ENCODE data around the gene RAB44. TPM values are rescaled to one million over a fixed set of nuclear protein-coding genes. Genes with fewer than 3 reads are reported as not detected.

RAB44 gene
- total and polyA plus RNA-seq, 2 experiments from 2014 or later = not detected

- WGBS (ENCODE audit: low lambda C conversion rate, missing lambda C conversion rate) = 100% methylated on average over 6 of the region's 6 CpGs
- Histone ChIP-seq H3K9me3 (ENCODE audit: low read depth) (no peaks in the 10 kb centered on the region), H2AFZ (no peak overlapping the region), H3K79me2 (peaks cover 48% of the 10 kb centered on the region), H3K36me3 (replicated peaks; ENCODE audit: insufficient read depth, low read depth) (peaks cover 10% of the 10 kb centered on the region), H3K27ac (no peak overlapping the region), H4K20me1 (ENCODE audit: insufficient read depth, poor library complexity, severe bottlenecking) (peaks cover 57% of the 10 kb centered on the region), H3K4me2 (no peak overlapping the region), H3K4me1 (ENCODE audit: insufficient read depth) (peaks cover 10% of the 10 kb centered on the region), H3K9me2 (replicated peaks; ENCODE audit: insufficient read depth) (no peaks in the 10 kb centered on the region), H3K27me3 (no peaks in the 10 kb centered on the region), H3K4me3 (no peak overlapping the region)
- TF ChIP-seq CTCF (IDR thresholded peaks at IDR 0.05; ENCODE audit: poor library complexity) = no peak
- DNase-seq (ENCODE audit: low spot score) = no peak
These were observed 13.2 kb upstream of the RAB44 start for GRCh38 chr6:36684447-36684812.

DNA sequence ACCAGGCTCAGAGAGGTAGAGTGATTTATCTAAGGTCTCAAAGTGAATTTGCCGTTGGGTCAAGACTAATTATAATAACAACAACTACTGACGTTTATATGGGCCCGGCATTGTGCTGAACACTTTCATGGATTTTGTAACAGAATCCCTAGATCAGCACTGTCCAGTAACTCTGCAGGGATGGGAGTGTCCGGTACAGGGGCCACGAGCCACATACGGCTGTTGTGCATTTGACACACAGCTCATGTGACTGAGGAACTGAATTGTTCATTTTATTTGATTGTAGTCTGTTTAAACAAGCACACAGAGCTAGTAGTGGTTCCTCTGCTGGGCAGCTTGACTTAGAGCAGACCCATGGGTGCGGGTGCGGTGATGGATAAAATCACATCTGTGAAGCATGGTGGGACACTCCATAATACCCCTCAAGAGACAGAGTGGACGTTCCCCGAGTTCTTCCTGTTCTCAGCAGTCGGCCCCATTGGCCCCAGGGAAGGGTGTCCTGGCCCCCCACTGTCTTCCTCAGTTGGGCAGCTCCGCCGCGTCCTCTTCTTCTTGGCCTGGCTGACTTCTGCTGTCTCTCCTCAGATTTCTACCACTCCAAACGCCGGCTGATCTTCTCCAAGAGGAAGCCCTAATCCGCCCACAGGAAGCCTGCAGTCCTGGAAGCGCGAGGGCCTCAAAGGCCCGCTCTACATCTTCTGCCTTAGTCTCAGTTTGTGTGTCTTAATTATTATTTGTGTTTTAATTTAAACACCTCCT, 12.3 kb upstream of the RAB44 start:
- Histone ChIP-seq H2AFZ (no peak overlapping the region), H3K4me1 (ENCODE audit: insufficient read depth) (peaks cover 10% of the 10 kb centered on the region), H3K27me3 (no peaks in the 10 kb centered on the region), H3K27ac (no peak overlapping the region), H3K4me2 (no peak overlapping the region), H3K4me3 (no peak overlapping the region), H3K9me3 (ENCODE audit: low read depth) (no peaks in the 10 kb centered on the region), H3K79me2 (peaks cover 42% of the 10 kb centered on the region), H3K36me3 (replicated peaks; ENCODE audit: insufficient read depth, low read depth) (peaks cover 10% of the 10 kb centered on the region), H4K20me1 (ENCODE audit: insufficient read depth, poor library complexity, severe bottlenecking) (peaks cover 52% of the 10 kb centered on the region), H3K9me2 (replicated peaks; ENCODE audit: insufficient read depth) (no peaks in the 10 kb centered on the region)
- TF ChIP-seq CTCF (IDR thresholded peaks at IDR 0.05; ENCODE audit: poor library complexity) (no peak), EZH2 (IDR thresholded peaks at IDR 0.05; ENCODE audit: borderline replicate concordance) (no peak), EZH2phosphoT487 (IDR thresholded peaks at IDR 0.05; ENCODE audit: low read depth, severe bottlenecking, unreplicated experiment) (no peak)
- DNase-seq (ENCODE audit: low spot score) = no peak
- WGBS (ENCODE audit: low lambda C conversion rate, missing lambda C conversion rate) = 87% methylated on average over 20 of the region's 20 CpGs

GRCh38 chr6:36685926-36686667, 11.5 kb upstream of the RAB44 start:
- Histone ChIP-seq H3K9me3 (ENCODE audit: low read depth) (no peaks in the 10 kb centered on the region), H3K79me2 (peaks cover 36% of the 10 kb centered on the region), H3K4me3 (no peak overlapping the region), H2AFZ (no peak overlapping the region), H3K9me2 (replicated peaks; ENCODE audit: insufficient read depth) (no peaks in the 10 kb centered on the region), H3K27me3 (no peaks in the 10 kb centered on the region), H3K36me3 (replicated peaks; ENCODE audit: insufficient read depth, low read depth) (peaks cover 10% of the 10 kb centered on the region), H3K4me1 (ENCODE audit: insufficient read depth) (peaks cover 10% of the 10 kb centered on the region), H3K4me2 (no peak overlapping the region), H4K20me1 (ENCODE audit: insufficient read depth, poor library complexity, severe bottlenecking) (peaks cover 46% of the 10 kb centered on the region), H3K27ac (no peak overlapping the region)
- 96% methylated on average over 10 of the region's 11 CpGs for WGBS (ENCODE audit: low lambda C conversion rate, missing lambda C conversion rate)
- no peak for DNase-seq (ENCODE audit: low spot score)
- TF ChIP-seq CTCF (IDR thresholded peaks at IDR 0.05; ENCODE audit: poor library complexity) (no peak), EZH2 (IDR thresholded peaks at IDR 0.05; ENCODE audit: borderline replicate concordance) (no peak), EZH2phosphoT487 (IDR thresholded peaks at IDR 0.05; ENCODE audit: low read depth, severe bottlenecking, unreplicated experiment) (no peak)

Data from hepatocyte (in vitro differentiated cells).